SH-SY5Y (cell line): ENCODE results near the gene SPATS2L.

ENCODE experiments used
- GATA2 ChIP-seq: IDR thresholded peaks from 2 replicates; pipeline ENCODE4 v1.6.1; 2011; ENCODE audit warnings: mild to moderate bottlenecking, low read depth, low read length
- GATA3 ChIP-seq: IDR thresholded peaks from 2 replicates; pipeline ENCODE4 v1.6.1; 2011; ENCODE audit warnings: low read depth, mild to moderate bottlenecking, low read length, moderate library complexity

DNA sequence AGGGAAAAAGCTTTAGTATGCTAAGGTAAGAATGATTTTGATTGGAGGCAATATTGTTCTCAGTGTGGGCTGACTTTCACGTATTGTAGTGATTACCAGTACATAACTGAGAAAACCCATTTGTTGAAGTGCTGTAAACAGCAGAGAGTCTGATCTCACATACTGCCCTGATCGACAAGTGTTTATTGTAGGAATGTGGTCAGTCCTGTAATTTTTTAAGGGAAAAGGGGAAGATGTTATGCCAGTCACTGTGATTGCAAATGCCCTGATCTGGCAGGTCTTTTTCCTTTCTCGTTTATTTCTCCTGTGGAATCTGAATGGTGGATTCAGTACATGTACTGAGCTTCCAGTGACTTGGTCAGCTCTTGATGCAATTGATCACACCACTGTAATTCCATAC is 11.5 kb downstream of the SPATS2L start:
- TF ChIP-seq GATA2 (no peak), GATA3 (no peak)
